SU-DHL-6 (cell line): ENCODE results near the gene PDZD2.

ENCODE experiments used
- H2AFZ ChIP-seq: fragments of 200-600 bp; sonication (generic); 2 replicates; pipeline ENCODE4 v1.6.1; 2014; ENCODE audit warnings: low read depth, mild to moderate bottlenecking, moderate library complexity, mixed read lengths, antibody characterized with exemption, low read length; ENCODE audit not compliant: severe bottlenecking
- H3F3A ChIP-seq: fragments of 200-600 bp; shearing (Covaris generic); 2 replicates; pipeline ENCODE4 v1.6.0; 2016; ENCODE audit warnings: antibody characterized with exemption, mild to moderate bottlenecking; ENCODE audit not compliant: insufficient read depth
- H3K27ac ChIP-seq: fragments of 200-600 bp; sonication (generic); 2 replicates; pipeline ENCODE4 v1.5.1; 2016; ENCODE audit warnings: low read depth, mild to moderate bottlenecking, low read length, moderate library complexity, mixed read lengths
- H3K27me3 ChIP-seq: fragments of 200-600 bp; sonication (generic), shearing (Covaris generic); 2 replicates; pipeline ENCODE4 v1.6.0; 2014; ENCODE audit warnings: mild to moderate bottlenecking, low read length
- H3K36me3 ChIP-seq: fragments of 200-600 bp; sonication (generic); 2 replicates; pipeline ENCODE4 v1.6.1; 2014; ENCODE audit warnings: mild to moderate bottlenecking, low read length, mixed read lengths
- H3K4me2 ChIP-seq: fragments of 300-600, 200-600 bp; shearing (Covaris generic), sonication (generic); 2 replicates; pipeline ENCODE4 v1.6.0; 2014; ENCODE audit warnings: low read length, low read depth, mild to moderate bottlenecking; ENCODE audit not compliant: poor library complexity, severe bottlenecking
- H3K4me3 ChIP-seq: fragments of 200-600 bp; sonication (generic); 2 replicates; pipeline ENCODE4 v1.5.1; 2014; ENCODE audit warnings: antibody characterized with exemption, low read length, mild to moderate bottlenecking, mixed read lengths; ENCODE audit not compliant: insufficient read depth, poor library complexity, severe bottlenecking
- H3K79me2 ChIP-seq: fragments of 200-600 bp; sonication (generic); 2 replicates; pipeline ENCODE4 v1.6.1; 2014; ENCODE audit warnings: mild to moderate bottlenecking, low read length, moderate library complexity; ENCODE audit not compliant: insufficient read depth
- H3K9ac ChIP-seq: fragments of 200-600 bp; sonication (generic); 2 replicates; pipeline ENCODE4 v1.7.0; 2014; ENCODE audit warnings: mild to moderate bottlenecking, low read length
- H3K9me2 ChIP-seq: fragments of 200-600 bp; sonication (generic); replicated peaks from 2 replicates; pipeline ENCODE4 v1.6.1; 2014; ENCODE audit warnings: low read length; ENCODE audit not compliant: insufficient read depth
- H3K9me3 ChIP-seq: fragments of 200-600 bp; sonication (generic); 2 replicates; pipeline ENCODE4 v1.6.1; 2014; ENCODE audit warnings: low read length, mixed read lengths; ENCODE audit not compliant: insufficient read depth
- H4K20me1 ChIP-seq: fragments of 200-600 bp; sonication (generic); 2 replicates; pipeline ENCODE4 v1.6.1; 2014; ENCODE audit warnings: low read depth, mild to moderate bottlenecking, antibody characterized with exemption, low read length, moderate library complexity, mixed read lengths
- EZH2phosphoT487 ChIP-seq: fragments of 200-600 bp; sonication (generic), shearing (Covaris generic); conservative IDR thresholded peaks from 2 replicates; pipeline ENCODE4 v1.6.1; 2018; ENCODE audit warnings: mild to moderate bottlenecking, antibody characterized with exemption, low read length, moderate library complexity, mixed read lengths
- TF ChIP-seq, protein P1 (sequence below): fragments of 200-600 bp; sonication (generic); IDR thresholded peaks from one replicate; pipeline ENCODE4 v1.5.1; 2017; ENCODE audit warnings: antibody characterized with exemption, mild to moderate bottlenecking, low read length, moderate library complexity; ENCODE audit not compliant: insufficient read depth, poor library complexity, severe bottlenecking

Gene PDZD2

DNA sequence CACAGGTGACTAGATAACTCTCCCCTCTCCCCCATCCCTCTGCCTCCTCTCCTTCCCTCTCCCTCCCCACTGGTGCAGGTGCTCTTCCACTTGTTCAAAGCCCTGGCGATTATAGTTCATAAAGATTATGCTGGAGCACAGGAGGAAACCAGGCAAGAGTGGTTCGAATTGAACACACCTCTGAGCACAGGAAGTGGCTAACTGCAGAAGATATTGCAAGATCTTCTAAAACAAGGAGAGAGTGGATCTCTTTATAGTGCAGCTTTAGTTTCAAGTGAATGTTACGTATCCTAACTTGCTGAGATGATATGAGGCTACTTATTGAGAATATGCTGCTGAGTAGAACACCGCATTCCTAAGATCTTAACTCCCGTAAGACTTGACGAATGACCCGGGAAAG is 356.8 kb downstream of the PDZD2 start:
- no peaks in the 10 kb centered on the region for H3K9me2 ChIP-seq
- no peak overlapping the region for H3K4me3 ChIP-seq
- no peaks in the 10 kb centered on the region for H4K20me1 ChIP-seq
- no peak overlapping the region for H3K27ac ChIP-seq
- H3K27me3 ChIP-seq = no peaks in the 10 kb centered on the region
- no peak for TF ChIP-seq EZH2phosphoT487
- TF ChIP-seq, protein P1, sequence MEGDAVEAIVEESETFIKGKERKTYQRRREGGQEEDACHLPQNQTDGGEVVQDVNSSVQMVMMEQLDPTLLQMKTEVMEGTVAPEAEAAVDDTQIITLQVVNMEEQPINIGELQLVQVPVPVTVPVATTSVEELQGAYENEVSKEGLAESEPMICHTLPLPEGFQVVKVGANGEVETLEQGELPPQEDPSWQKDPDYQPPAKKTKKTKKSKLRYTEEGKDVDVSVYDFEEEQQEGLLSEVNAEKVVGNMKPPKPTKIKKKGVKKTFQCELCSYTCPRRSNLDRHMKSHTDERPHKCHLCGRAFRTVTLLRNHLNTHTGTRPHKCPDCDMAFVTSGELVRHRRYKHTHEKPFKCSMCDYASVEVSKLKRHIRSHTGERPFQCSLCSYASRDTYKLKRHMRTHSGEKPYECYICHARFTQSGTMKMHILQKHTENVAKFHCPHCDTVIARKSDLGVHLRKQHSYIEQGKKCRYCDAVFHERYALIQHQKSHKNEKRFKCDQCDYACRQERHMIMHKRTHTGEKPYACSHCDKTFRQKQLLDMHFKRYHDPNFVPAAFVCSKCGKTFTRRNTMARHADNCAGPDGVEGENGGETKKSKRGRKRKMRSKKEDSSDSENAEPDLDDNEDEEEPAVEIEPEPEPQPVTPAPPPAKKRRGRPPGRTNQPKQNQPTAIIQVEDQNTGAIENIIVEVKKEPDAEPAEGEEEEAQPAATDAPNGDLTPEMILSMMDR = no peak
- H3K36me3 ChIP-seq = no peaks in the 10 kb centered on the region
- no peak overlapping the region for H3K4me2 ChIP-seq
- H2AFZ ChIP-seq = no peak overlapping the region
- no peaks in the 10 kb centered on the region for H3K9me3 ChIP-seq
- no peak overlapping the region for H3K9ac ChIP-seq
- no peaks in the 10 kb centered on the region for H3K79me2 ChIP-seq
- H3F3A ChIP-seq = no peaks in the 10 kb centered on the region

DNA sequence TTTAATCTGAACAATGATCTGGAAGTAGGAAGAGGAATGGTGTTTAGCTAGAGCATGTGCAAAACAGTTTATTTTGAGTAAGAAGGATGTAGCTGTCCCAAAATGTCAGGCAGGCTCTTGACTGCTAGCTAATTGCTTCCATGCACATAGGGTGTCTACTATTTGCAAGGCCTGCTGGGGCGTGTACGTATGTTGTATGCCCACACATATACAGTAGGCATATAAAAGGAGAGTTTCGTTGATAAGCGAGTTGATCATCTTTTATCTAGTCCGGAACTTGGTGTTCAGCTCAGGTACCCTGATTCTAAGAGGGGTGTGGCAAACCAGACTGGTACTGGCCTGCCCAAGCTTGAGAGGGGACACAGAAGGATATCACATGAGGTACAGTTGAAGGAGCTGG is 358.0 kb downstream of the PDZD2 start:
- H3K79me2 ChIP-seq = no peaks in the 10 kb centered on the region
- no peak overlapping the region for H3K4me3 ChIP-seq
- no peaks in the 10 kb centered on the region for H3K9me3 ChIP-seq
- H4K20me1 ChIP-seq = no peaks in the 10 kb centered on the region
- no peak overlapping the region for H3K27ac ChIP-seq
- no peak overlapping the region for H3K4me2 ChIP-seq
- H3K27me3 ChIP-seq = no peaks in the 10 kb centered on the region
- no peak overlapping the region for H2AFZ ChIP-seq
- no peaks in the 10 kb centered on the region for H3F3A ChIP-seq
- H3K9ac ChIP-seq = no peak overlapping the region
- H3K9me2 ChIP-seq = no peaks in the 10 kb centered on the region
- H3K36me3 ChIP-seq = no peaks in the 10 kb centered on the region
- TF ChIP-seq, protein P1 = no peak
- no peak for TF ChIP-seq EZH2phosphoT487

- no peaks in the 10 kb centered on the region for H3K9me3 ChIP-seq
- H3F3A ChIP-seq = no peaks in the 10 kb centered on the region
- no peak overlapping the region for H3K9ac ChIP-seq
- H2AFZ ChIP-seq = no peak overlapping the region
- H3K27me3 ChIP-seq = no peaks in the 10 kb centered on the region
- H3K27ac ChIP-seq = no peak overlapping the region
- no peaks in the 10 kb centered on the region for H3K9me2 ChIP-seq
- no peaks in the 10 kb centered on the region for H3K36me3 ChIP-seq
- H3K79me2 ChIP-seq = no peaks in the 10 kb centered on the region
- no peak overlapping the region for H3K4me2 ChIP-seq
- H4K20me1 ChIP-seq = no peaks in the 10 kb centered on the region
- TF ChIP-seq EZH2phosphoT487 = no peak
- TF ChIP-seq, protein P1 = no peak
- H3K4me3 ChIP-seq = no peak overlapping the region
Observed at GRCh38 chr5:31999470-31999869, 360.5 kb downstream of the PDZD2 start.
